GM12892 (cell line): ENCODE data around the gene PDGFA.

Experiments
- POLR2A ChIP-seq: IDR thresholded peaks from 2 replicates; pipeline ENCODE4 v1.6.1; 2011; ENCODE audit warnings: low read depth, low read length, control low read depth
- POLR2AphosphoS5 ChIP-seq: IDR thresholded peaks from 2 replicates; pipeline ENCODE4 v1.6.1; 2011; ENCODE audit warnings: low read depth, low read length, control low read depth
- TAF1 ChIP-seq: IDR thresholded peaks from 2 replicates; pipeline ENCODE4 v1.6.1; 2011; ENCODE audit warnings: low read depth, mild to moderate bottlenecking, control low read depth, low read length, borderline replicate concordance

GRCh38 chr7:525740-526139 lies 6.1 kb upstream of the PDGFA start:
- TF ChIP-seq POLR2A (no peak), POLR2AphosphoS5 (no peak), TAF1 (no peak)
